ENCODE results near the gene DQX1.
A peak's percentile ranks its signal among the peaks of the same experiment; 100 is the strongest.

Gene DQX1

GRCh38 chr2:74530239-74531187 is 4.5 kb upstream of the DQX1 start:
- peak; percentile 48 for DNase-seq (ENCODE audit: low read depth)

- peak; percentile 99 for DNase-seq (ENCODE audit: low read depth)
Measured at GRCh38 chr2:74529357-74530238, 3.6 kb upstream of the DQX1 start, which contains the start of the genes AUP1 and HTRA2. Gene AUP1 (minus strand): TSS chr2:74529706. CDS start chr2:74529629, 77 bp downstream. Gene HTRA2 (plus strand): TSS chr2:74529933. CDS start chr2:74530007, 74 bp downstream.

- DNase-seq (ENCODE audit: low read depth): no peak
Measured at GRCh38 chr2:74528600-74529356, 2.7 kb upstream of the DQX1 start.

- DNase-seq (ENCODE audit: low read depth): no peak
Measured at GRCh38 chr2:74527741-74528140, 1.7 kb upstream of the DQX1 start.

GRCh38 chr2:74526649-74527230 is 709 bp upstream of the DQX1 start:
- no peak for DNase-seq (ENCODE audit: low read depth)

GRCh38 chr2:74524955-74525716 is 895 bp downstream of the DQX1 start:
- no peak for DNase-seq (ENCODE audit: low read depth)

GRCh38 chr2:74524005-74524404 is 2.0 kb downstream of the DQX1 start:
- DNase-seq (ENCODE audit: low read depth): no peak

- DNase-seq (ENCODE audit: low read depth): no peak
Measured at GRCh38 chr2:74522516-74522915, 3.5 kb downstream of the DQX1 start.

- no peak for DNase-seq (ENCODE audit: low read depth)
Measured at GRCh38 chr2:74516650-74517049, 9.4 kb downstream of the DQX1 start.

- DNase-seq (ENCODE audit: low read depth): no peak
Measured at GRCh38 chr2:74515981-74516633, 9.9 kb downstream of the DQX1 start.

- no peak for DNase-seq (ENCODE audit: low read depth)
Measured at GRCh38 chr2:74515271-74515980, 10.6 kb downstream of the DQX1 start.

- no peak for DNase-seq (ENCODE audit: low read depth)
Measured at GRCh38 chr2:74514368-74515270, 11.4 kb downstream of the DQX1 start, which contains the start of gene TLX2. Gene TLX2 (plus strand): TSS chr2:74514450. CDS start chr2:74514807, 357 bp downstream.

- DNase-seq (ENCODE audit: low read depth): no peak
Measured at GRCh38 chr2:74513605-74514367, 12.2 kb downstream of the DQX1 start.

- DNase-seq (ENCODE audit: low read depth): no peak
Measured at GRCh38 chr2:74512744-74513604, 13.1 kb downstream of the DQX1 start.

GRCh38 chr2:74511104-74511989 is 14.7 kb downstream of the DQX1 start:
- no peak for DNase-seq (ENCODE audit: low read depth)

- no peak for DNase-seq (ENCODE audit: low read depth)
Measured at GRCh38 chr2:74510272-74510671, 15.8 kb downstream of the DQX1 start.
